DMS53 (cell line): ENCODE results near the gene TSHZ2.
"Not testable (repeated sequence)": the region's sequence is repeated elsewhere in the genome, so short reads cannot be mapped to it uniquely, and the experiment has no call there.

Source experiments
- DNase-seq: peaks from one replicate; lab custom pipeline; 2025; lab: John Stamatoyannopoulos, UW

Gene TSHZ2

GRCh38 chr20:53513489-53514298 lies 541.5 kb downstream of the TSHZ2 start:
- DNase-seq, result peak; percentile 34

GRCh38 chr20:53515749-53516148 lies 543.6 kb downstream of the TSHZ2 start:
- DNase-seq, result no peak

- peak; percentile 42 for DNase-seq
Observed at GRCh38 chr20:53517146-53517545, 545.0 kb downstream of the TSHZ2 start.

GRCh38 chr20:53521421-53521820 lies 549.3 kb downstream of the TSHZ2 start:
- DNase-seq, result not testable (repeated sequence)

GRCh38 chr20:53522026-53522425 lies 549.9 kb downstream of the TSHZ2 start:
- DNase-seq, result no peak

GRCh38 chr20:53522696-53523095 lies 550.5 kb downstream of the TSHZ2 start:
- no peak for DNase-seq

- not testable (repeated sequence) for DNase-seq
Observed at GRCh38 chr20:53523615-53524014, 551.5 kb downstream of the TSHZ2 start.

- no peak for DNase-seq
Observed at GRCh38 chr20:53524589-53525312, 552.6 kb downstream of the TSHZ2 start.

GRCh38 chr20:53527196-53527595 lies 555.0 kb downstream of the TSHZ2 start:
- no peak for DNase-seq

- no peak for DNase-seq
Observed at GRCh38 chr20:53529658-53530057, 557.5 kb downstream of the TSHZ2 start.

- no peak for DNase-seq
Observed at GRCh38 chr20:53530440-53530839, 558.3 kb downstream of the TSHZ2 start.

GRCh38 chr20:53532654-53533312 lies 560.6 kb downstream of the TSHZ2 start:
- DNase-seq, result not testable (repeated sequence)

- no peak for DNase-seq
Observed at GRCh38 chr20:53533500-53533899, 561.3 kb downstream of the TSHZ2 start.

GRCh38 chr20:53534037-53534436 lies 561.9 kb downstream of the TSHZ2 start:
- DNase-seq, result no peak

GRCh38 chr20:53535878-53536277 lies 563.7 kb downstream of the TSHZ2 start:
- no peak for DNase-seq

GRCh38 chr20:53536382-53536781 lies 564.2 kb downstream of the TSHZ2 start:
- not testable (repeated sequence) for DNase-seq

- DNase-seq, result no peak
Observed at GRCh38 chr20:53539516-53539915, 567.4 kb downstream of the TSHZ2 start.
